Motor neuron (in vitro differentiated cells): ENCODE data around the gene TMEM250. TPM values are rescaled to one million over a fixed set of nuclear protein-coding genes. Genes with fewer than 3 reads are reported as not detected.

ENCODE experiments used
- ATAC-seq, 8 experiments: fragments of 200-7000 bp; cut with Tn5 transposase; replicated peaks in 6 of 8; 2 replicates each; pipeline ENCODE4 v1.8.0; 2021; ENCODE audit warnings: mild to moderate bottlenecking in 8 of 8, moderate library complexity in 8 of 8
- H3K27ac ChIP-seq, 2 donors: fragments of 250-450 bp; sonication (Bioruptor Pico); 2 replicates each; pipeline ENCODE4 v1.9.0; 2021; ENCODE audit warnings: antibody characterized with exemption in 2 of 2, mild to moderate bottlenecking in 2 of 2, moderate library complexity in 1 of 2
- H3K4me1 ChIP-seq, 2 donors: fragments of 250-450 bp; sonication (Bioruptor Pico); replicated peaks in 1 of 2; 2 replicates each; pipeline ENCODE4 v1.6.1; 2021; ENCODE audit warnings: antibody characterized with exemption in 2 of 2, mild to moderate bottlenecking in 2 of 2, moderate library complexity in 1 of 2
- H3K4me3 ChIP-seq, 5 donors: fragments of 250-450 bp; sonication (Bioruptor Pico); 2 replicates each; pipeline ENCODE4 v1.9.0; 2021; ENCODE audit warnings: antibody characterized with exemption in 5 of 5, mild to moderate bottlenecking in 5 of 5, moderate library complexity in 4 of 5
- WGBS, 10 experiments: fragments of 450-650 bp; shearing (Covaris generic); methylation state at CpG; one replicate each; pipeline ENCODE4 v1.0.0; 2022; 5-methylcytosine and 5-hydroxymethylcytosine counted together
- in situ Hi-C, 9 experiments: fragments of 400-800 bp; cut with MboI; loops; one replicate each; pipeline ENCODE4 v1.15.0; 2021; ENCODE audit warnings: low sequenced_read_pairs in 9 of 9, low pct_unique_long_range_greater_than_20kb in 2 of 9; ENCODE audit not compliant: unreplicated experiment in 9 of 9
- total RNA-seq, 8 experiments: library from RNA; unstranded; fragments of 300-600 nt; gene quantifications; 2 replicates each; pipeline versions ENCODE4 v1.2.3 to v1.2.4, GENCODE V29; 2022

Gene TMEM250
- total RNA-seq, 8 experiments from 2014 or later: 11.3 to 37.9 (median 21.0) TPM

GRCh38 chr9:136136127-136136925 lies 17.7 kb upstream of the TMEM250 start:
- Histone ChIP-seq H3K27ac (no peak overlapping the region), H3K4me1 (peaks cover 23 to 35% of the 10 kb centered on the region in 2 donors), H3K4me3 (no peak overlapping the region)
- WGBS, 10 experiments: 31 to 93% (median 70%) methylated on average over 1 to 9 of the region's 33 CpGs; no CpG with 5 or more reads in 6 of the 10 experiments
- ATAC-seq: no peak
- in situ Hi-C loops: no loop called here

GRCh38 chr9:136135326-136136126 lies 16.9 kb upstream of the TMEM250 start:
- in situ Hi-C loops: no loop called here
- Histone ChIP-seq H3K4me1 (peaks cover 23 to 30% of the 10 kb centered on the region in 2 donors), H3K27ac (no peak overlapping the region), H3K4me3 (no peak overlapping the region)
- 18 to 75% (median 58%) methylated on average over 3 to 12 of the region's 18 CpGs; no CpG with 5 or more reads in 6 of the 10 experiments for WGBS, 10 experiments
- peak in 4 of 8 experiments; percentile 6 to 70 (median 36) for ATAC-seq

GRCh38 chr9:136133959-136134484 lies 15.3 kb upstream of the TMEM250 start:
- Histone ChIP-seq H3K4me3 (peak overlapping the region in 2 of 5 donors; percentile 29 to 32), H3K27ac (no peak overlapping the region), H3K4me1 (peaks cover 23 to 30% of the 10 kb centered on the region in 2 donors)
- WGBS, 10 experiments: 0 to 80% (median 20%) methylated on average over 1 to 13 of the region's 18 CpGs; no CpG with 5 or more reads in 3 of the 10 experiments
- no peak for ATAC-seq
- in situ Hi-C loops: no loop called here

GRCh38 chr9:136133191-136133958 lies 14.7 kb upstream of the TMEM250 start:
- peak; percentile 72 to 93 (median 86) for ATAC-seq
- peaks cover 23 to 30% of the 10 kb centered on the region in 2 donors for H3K4me1 ChIP-seq
- H3K27ac ChIP-seq: no peak overlapping the region
- peak overlapping the region; percentile 21 to 32 (median 31) for H3K4me3 ChIP-seq
- 3 to 4% methylated on average over 5 to 7 of the region's 69 CpGs; no CpG with 5 or more reads in 8 of the 10 experiments for WGBS, 10 experiments
- in situ Hi-C loops: no loop called here

- 42% methylated on average over 9 of the region's 52 CpGs; no CpG with 5 or more reads in 9 of the 10 experiments for WGBS, 10 experiments
- in situ Hi-C loops: no loop called here
- peak in 6 of 8 experiments; percentile 7 to 54 (median 44) for ATAC-seq
- no peak overlapping the region for H3K27ac ChIP-seq
- no peak overlapping the region for H3K4me3 ChIP-seq
- peaks cover 23 to 30% of the 10 kb centered on the region in 2 donors for H3K4me1 ChIP-seq
These were observed 13.9 kb upstream of the TMEM250 start for GRCh38 chr9:136132512-136133050.

GRCh38 chr9:136131629-136132511 lies 13.2 kb upstream of the TMEM250 start:
- Histone ChIP-seq H3K4me1 (peaks cover 23 to 30% of the 10 kb centered on the region in 2 donors), H3K4me3 (no peak overlapping the region), H3K27ac (no peak overlapping the region)
- 10 to 85% (median 40%) methylated on average over 2 to 11 of the region's 31 CpGs; no CpG with 5 or more reads in 3 of the 10 experiments for WGBS, 10 experiments
- in situ Hi-C loops: no loop called here
- ATAC-seq: no peak

GRCh38 chr9:136129176-136129575 lies 10.5 kb upstream of the TMEM250 start:
- WGBS, 10 experiments: 40 to 72% (median 50%) methylated on average over 2 to 12 of the region's 17 CpGs; no CpG with 5 or more reads in 5 of the 10 experiments
- H3K4me1 ChIP-seq: peaks cover 10 to 14% of the 10 kb centered on the region in 2 donors
- H3K27ac ChIP-seq: no peak overlapping the region
- in situ Hi-C loops: loop anchor here in 3 of 9 experiments (10.0 kb wide), 1 partner anchor 164 kb away; the partner anchor contains the start of gene UBAC1 (in 3 of the 3)
- no peak overlapping the region for H3K4me3 ChIP-seq
- no peak for ATAC-seq

GRCh38 chr9:136128436-136128835 lies 9.8 kb upstream of the TMEM250 start:
- Histone ChIP-seq H3K27ac (no peak overlapping the region), H3K4me3 (no peak overlapping the region), H3K4me1 (peaks cover 2 to 6% of the 10 kb centered on the region in 2 donors)
- no peak for ATAC-seq
- in situ Hi-C loops: loop anchor here in 3 of 9 experiments (10.0 kb wide), 1 partner anchor 164 kb away; the partner anchor contains the start of gene UBAC1 (in 3 of the 3)
- WGBS, 10 experiments: 50 to 90% (median 81%) methylated on average over 2 to 6 of the region's 17 CpGs; no CpG with 5 or more reads in 7 of the 10 experiments

- H3K27ac ChIP-seq: no peak overlapping the region
- H3K4me1 ChIP-seq: peaks cover 3 to 6% of the 10 kb centered on the region in 2 donors
- ATAC-seq: no peak
- in situ Hi-C loops: loop anchor here in 3 of 9 experiments (10.0 kb wide), 1 partner anchor 163 kb away; the partner anchor contains the start of gene UBAC1 (in 3 of the 3)
- WGBS, 10 experiments: 7 to 100% (median 80%) methylated on average over 1 to 15 of the region's 18 CpGs; no CpG with 5 or more reads in 1 of the 10 experiments
- no peak overlapping the region for H3K4me3 ChIP-seq
These were observed 8.6 kb upstream of the TMEM250 start for GRCh38 chr9:136127313-136127712.

GRCh38 chr9:136124976-136125692 lies 6.5 kb upstream of the TMEM250 start:
- Histone ChIP-seq H3K4me3 (no peak overlapping the region), H3K4me1 (peaks cover 3 to 6% of the 10 kb centered on the region in 2 donors), H3K27ac (no peak overlapping the region)
- WGBS, 10 experiments: 0 to 100% (median 70%) methylated on average over 1 to 2 of the region's 2 CpGs; no CpG with 5 or more reads in 5 of the 10 experiments
- in situ Hi-C loops: loop anchor here in 6 of 9 experiments (10.0 to 25.0 kb wide), 2 partner anchors 160 to 163 kb away; partner anchors contain the start of gene UBAC1 (in 6 of the 6)
- ATAC-seq: no peak
